Liver (tissue), 3 donors: Measurements from ENCODE around the gene RTN4RL1.

Experiments used
- JUND ChIP-seq, 2 donors: IDR thresholded peaks; 2 replicates each; pipeline ENCODE4 v1.6.1; 2016; ENCODE audit warnings: antibody characterized with exemption in 2 of 2
- TF ChIP-seq, protein P1 (sequence below): fragments of 150-350 bp; IDR thresholded peaks from 2 replicates; pipeline ENCODE4 v1.5.1; 2017; ENCODE audit warnings: improper control_type of control experiment, low read depth, low read length; ENCODE audit not compliant: missing input control
- donor health status: healthy.
- donor health status: healthy.

DNA sequence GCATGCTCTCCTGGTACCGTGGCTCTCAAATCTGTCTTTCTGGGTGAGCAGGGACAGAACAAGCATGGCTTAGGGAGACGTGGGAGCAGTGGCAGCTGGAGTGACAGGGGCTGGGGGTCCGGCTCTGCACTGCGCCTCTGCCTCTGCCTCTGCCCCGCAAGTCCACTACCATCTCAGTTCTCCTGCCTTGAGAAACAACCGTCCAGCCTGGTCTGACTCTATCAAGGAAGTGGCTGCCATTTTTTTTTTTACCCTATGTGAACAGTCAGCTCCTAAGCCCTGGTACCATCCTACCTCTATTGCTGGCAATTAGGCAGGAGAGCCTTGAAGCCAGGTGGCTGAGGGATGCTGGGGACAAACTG is 45.9 kb upstream of the RTN4RL1 start:
- TF ChIP-seq, protein P1, sequence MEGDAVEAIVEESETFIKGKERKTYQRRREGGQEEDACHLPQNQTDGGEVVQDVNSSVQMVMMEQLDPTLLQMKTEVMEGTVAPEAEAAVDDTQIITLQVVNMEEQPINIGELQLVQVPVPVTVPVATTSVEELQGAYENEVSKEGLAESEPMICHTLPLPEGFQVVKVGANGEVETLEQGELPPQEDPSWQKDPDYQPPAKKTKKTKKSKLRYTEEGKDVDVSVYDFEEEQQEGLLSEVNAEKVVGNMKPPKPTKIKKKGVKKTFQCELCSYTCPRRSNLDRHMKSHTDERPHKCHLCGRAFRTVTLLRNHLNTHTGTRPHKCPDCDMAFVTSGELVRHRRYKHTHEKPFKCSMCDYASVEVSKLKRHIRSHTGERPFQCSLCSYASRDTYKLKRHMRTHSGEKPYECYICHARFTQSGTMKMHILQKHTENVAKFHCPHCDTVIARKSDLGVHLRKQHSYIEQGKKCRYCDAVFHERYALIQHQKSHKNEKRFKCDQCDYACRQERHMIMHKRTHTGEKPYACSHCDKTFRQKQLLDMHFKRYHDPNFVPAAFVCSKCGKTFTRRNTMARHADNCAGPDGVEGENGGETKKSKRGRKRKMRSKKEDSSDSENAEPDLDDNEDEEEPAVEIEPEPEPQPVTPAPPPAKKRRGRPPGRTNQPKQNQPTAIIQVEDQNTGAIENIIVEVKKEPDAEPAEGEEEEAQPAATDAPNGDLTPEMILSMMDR: no peak
- TF ChIP-seq JUND (IDR thresholded peaks at IDR 0.05): no peak
